A549 (cell line): ENCODE measurements around the gene BPIFA3.

Source experiments
- BHLHE40 ChIP-seq: IDR thresholded peaks from 2 replicates; pipeline ENCODE4 v1.6.1; 2012; ENCODE audit warnings: low read depth, low read length, inconsistent platforms
- CTCF ChIP-seq: fragments of >200 bp; sonication (Bioruptor Twin); formaldehyde crosslinking; IDR thresholded peaks from 3 replicates; pipeline ENCODE4 v1.5.1; 2016
- HDAC2 ChIP-seq: fragments of 200-600 bp; sonication (generic); IDR thresholded peaks from 2 replicates; pipeline ENCODE4 v1.6.1; 2016
- KDM1A ChIP-seq: fragments of 200-600 bp; sonication (generic); IDR thresholded peaks from 2 replicates; pipeline ENCODE4 v1.6.1; 2016; ENCODE audit warnings: low read depth, mild to moderate bottlenecking
- MAFK ChIP-seq: fragments of 450-650 bp; IDR thresholded peaks from 2 replicates; pipeline ENCODE4 v1.6.1; 2014; ENCODE audit not compliant: partially characterized antibody
- POLR2A ChIP-seq: IDR thresholded peaks from 2 replicates; pipeline ENCODE4 v1.6.1; 2012; ENCODE audit warnings: mild to moderate bottlenecking, low read length
- RAD21 ChIP-seq, 2 experiments: fragments of >200 bp in 1 of 2; sonication (Bioruptor Twin) in 1 of 2; formaldehyde crosslinking in 1 of 2; IDR thresholded peaks in 1 of 2; conservative IDR thresholded peaks in 1 of 2; 2 replicates in 1 of 2; 3 replicates in 1 of 2; pipeline ENCODE4 v1.6.1; 2012 to 2018; ENCODE audit warnings: inconsistent platforms in 1 of 2
- REST ChIP-seq: fragments of 200-600 bp; sonication (generic); IDR thresholded peaks from 2 replicates; pipeline ENCODE4 v1.6.1; 2016; ENCODE audit warnings: antibody characterized with exemption, mild to moderate bottlenecking, moderate library complexity
- ZFP36 ChIP-seq: fragments of 450-650 bp; IDR thresholded peaks from 2 replicates; pipeline ENCODE4 v1.6.1; 2014; ENCODE audit warnings: borderline replicate concordance; ENCODE audit not compliant: partially characterized antibody

GRCh38 chr20:33239418-33239817 is 22.3 kb downstream of the BPIFA3 start:
- TF ChIP-seq CTCF (no peak), MAFK (no peak), POLR2A (no peak), KDM1A (no peak), BHLHE40 (no peak), RAD21 (conservative IDR thresholded peaks at IDR 0.05 in 1 of 2, IDR thresholded peaks at IDR 0.05 in 1 of 2) (no peak), ZFP36 (no peak), REST (no peak), HDAC2 (no peak)
